Vagina (tissue), 2 donors: ENCODE results near the gene GTF3C1. TPM values are rescaled to one million over a fixed set of nuclear protein-coding genes. Genes with fewer than 3 reads are reported as not detected.
A peak's percentile ranks its signal among the peaks of the same experiment; 100 is the strongest.

Experiments
- DNase-seq, 2 donors: peaks; one replicate each; pipeline ENCODE4 v3.0.0-alpha.2; 2017; ENCODE audit errors: extremely low spot score in 2 of 2
- H3K27ac ChIP-seq: fragments of 200-600 bp; sonication (generic); one replicate; pipeline ENCODE4 v1.5.1; 2019
- H3K27me3 ChIP-seq: fragments of 200-600 bp; sonication (generic); one replicate; pipeline ENCODE4 v1.5.1; 2019
- H3K36me3 ChIP-seq, 2 donors: fragments of 200-600 bp; sonication (generic); one replicate each; pipeline ENCODE4 v1.5.1; 2017 to 2019
- H3K4me1 ChIP-seq: fragments of 200-600 bp; sonication (generic); one replicate; pipeline ENCODE4 v1.5.1; 2019
- H3K4me3 ChIP-seq, 2 donors: fragments of 200-600 bp; sonication (generic); 1 replicate in 1 of 2; 2 replicates in 1 of 2; pipeline ENCODE4 v1.5.1; 2016 to 2019
- H3K9me3 ChIP-seq: fragments of 200-600 bp; sonication (generic); one replicate; pipeline ENCODE4 v1.5.1; 2019
- CTCF ChIP-seq, 3 experiments: fragments of 450-650 bp in 2 of 3; fragments of 200-600 bp in 1 of 3; sonication (generic) in 1 of 3; IDR thresholded peaks; one replicate each; pipeline ENCODE4 v1.5.1; 2017 to 2019; ENCODE audit warnings: antibody characterized with exemption in 3 of 3, mild to moderate bottlenecking in 2 of 3, moderate library complexity in 2 of 3
- POLR2A ChIP-seq, 2 donors: fragments of 450-650 bp; IDR thresholded peaks; one replicate each; pipeline ENCODE4 v1.6.1; 2017; ENCODE audit warnings: antibody characterized with exemption in 2 of 2, mild to moderate bottlenecking in 2 of 2, moderate library complexity in 2 of 2
- POLR2AphosphoS5 ChIP-seq, 2 donors: sonication (generic); formaldehyde crosslinking; IDR thresholded peaks; one replicate each; pipeline ENCODE4 v1.9.0; 2017; ENCODE audit warnings: antibody characterized with exemption in 2 of 2, mild to moderate bottlenecking in 2 of 2, low read depth in 1 of 2; ENCODE audit not compliant: insufficient read depth in 1 of 2
- intact Hi-C: fragments of 100-400 bp; cut with DNase I; formaldehyde crosslinking; loops from one replicate; pipeline ENCODE4 v1.15.1; 2023
- total RNA-seq: library from RNA; depleted of rRNA; stranded (reverse); fragments of >200 nt; gene quantifications from one replicate; pipeline ENCODE4 v1.2.3, GENCODE V29; 2016

GTF3C1 gene
- total RNA-seq, 1 donor from 2014 or later = 133 TPM

- H3K4me3 ChIP-seq = no peak overlapping the region
- intact Hi-C loops = no loop called here
- no peak for DNase-seq
- H3K9me3 ChIP-seq = no peaks in the 10 kb centered on the region
- no peaks in the 10 kb centered on the region for H3K4me1 ChIP-seq
- H3K36me3 ChIP-seq = no peaks in the 10 kb centered on the region
- no peak for TF ChIP-seq POLR2AphosphoS5 (IDR thresholded peaks at IDR 0.05; ENCODE audit: insufficient read depth in 1 of 2, low read depth in 1 of 2)
- no peak for TF ChIP-seq POLR2A (IDR thresholded peaks at IDR 0.05)
- TF ChIP-seq CTCF (IDR thresholded peaks at IDR 0.05) = no peak
- H3K27me3 ChIP-seq = no peaks in the 10 kb centered on the region
- H3K27ac ChIP-seq = no peak overlapping the region
Measured at GRCh38 chr16:27430923-27431484, 118.7 kb downstream of the GTF3C1 start.

GRCh38 chr16:27430512-27430911 is 119.2 kb downstream of the GTF3C1 start:
- Histone ChIP-seq H3K27me3 (no peaks in the 10 kb centered on the region), H3K4me1 (no peaks in the 10 kb centered on the region), H3K9me3 (no peaks in the 10 kb centered on the region), H3K4me3 (no peak overlapping the region), H3K36me3 (no peaks in the 10 kb centered on the region), H3K27ac (no peak overlapping the region)
- intact Hi-C loops = no loop called here
- TF ChIP-seq POLR2A (IDR thresholded peaks at IDR 0.05) (no peak), POLR2AphosphoS5 (IDR thresholded peaks at IDR 0.05; ENCODE audit: insufficient read depth in 1 of 2, low read depth in 1 of 2) (no peak), CTCF (IDR thresholded peaks at IDR 0.05) (no peak)
- peak; percentile 40 to 42 for DNase-seq

GRCh38 chr16:27429981-27430441 is 119.7 kb downstream of the GTF3C1 start:
- Histone ChIP-seq H3K27me3 (no peaks in the 10 kb centered on the region), H3K9me3 (no peaks in the 10 kb centered on the region), H3K4me1 (no peaks in the 10 kb centered on the region), H3K27ac (no peak overlapping the region), H3K36me3 (no peaks in the 10 kb centered on the region), H3K4me3 (no peak overlapping the region)
- intact Hi-C loops = no loop called here
- peak in 1 of 2 donors; percentile 67 for DNase-seq
- TF ChIP-seq POLR2A (IDR thresholded peaks at IDR 0.05) (no peak), CTCF (IDR thresholded peaks at IDR 0.05) (no peak), POLR2AphosphoS5 (IDR thresholded peaks at IDR 0.05; ENCODE audit: insufficient read depth in 1 of 2, low read depth in 1 of 2) (no peak)

- peak in 1 of 2 donors; percentile 25 for DNase-seq
- H3K27me3 ChIP-seq = no peaks in the 10 kb centered on the region
- H3K9me3 ChIP-seq = no peaks in the 10 kb centered on the region
- H3K36me3 ChIP-seq = no peaks in the 10 kb centered on the region
- H3K4me1 ChIP-seq = no peaks in the 10 kb centered on the region
- TF ChIP-seq POLR2AphosphoS5 (IDR thresholded peaks at IDR 0.05; ENCODE audit: insufficient read depth in 1 of 2, low read depth in 1 of 2) (no peak), CTCF (IDR thresholded peaks at IDR 0.05) (no peak), POLR2A (IDR thresholded peaks at IDR 0.05) (no peak)
- no peak overlapping the region for H3K27ac ChIP-seq
- H3K4me3 ChIP-seq = no peak overlapping the region
- intact Hi-C loops = no loop called here
Measured at GRCh38 chr16:27429330-27429871, 120.3 kb downstream of the GTF3C1 start.

- no peaks in the 10 kb centered on the region for H3K27me3 ChIP-seq
- intact Hi-C loops = no loop called here
- TF ChIP-seq POLR2A (IDR thresholded peaks at IDR 0.05) = no peak
- no peak for TF ChIP-seq POLR2AphosphoS5 (IDR thresholded peaks at IDR 0.05; ENCODE audit: insufficient read depth in 1 of 2, low read depth in 1 of 2)
- TF ChIP-seq CTCF (IDR thresholded peaks at IDR 0.05) = no peak
Measured at GRCh38 chr16:27428026-27428785, 121.5 kb downstream of the GTF3C1 start.

More at GRCh38 chr16:27428026-27428785, 121.5 kb downstream of the GTF3C1 start:
- H3K27ac ChIP-seq = no peak overlapping the region
- no peak overlapping the region for H3K4me3 ChIP-seq
- H3K4me1 ChIP-seq = no peaks in the 10 kb centered on the region
- H3K36me3 ChIP-seq = no peaks in the 10 kb centered on the region
- H3K9me3 ChIP-seq = no peaks in the 10 kb centered on the region
- DNase-seq = peak; percentile 58 to 93
